Fibroblast of the aortic adventitia (primary cell): Measurements from ENCODE around the gene NDUFAF2. TPM values are rescaled to one million over a fixed set of nuclear protein-coding genes. Genes with fewer than 3 reads are reported as not detected.

Experiments
- DNase-seq: peaks from one replicate; pipeline ENCODE4 v3.0.0-alpha.2; 2010; ENCODE audit warnings: low read depth
- H3K4me3 ChIP-seq: 2 replicates; pipeline ENCODE4 v1.5.1; 2011; ENCODE audit warnings: low read depth, mild to moderate bottlenecking, control low read depth, low read length, moderate library complexity
- total RNA-seq: library from RNA; depleted of rRNA; stranded (reverse); fragments of >200 nt; gene quantifications from 2 replicates; pipeline ENCODE4 v1.2.3, GENCODE V29; 2012; ENCODE audit warnings: low replicate concordance
- TF ChIP-seq, protein P1 (sequence below): IDR thresholded peaks from 2 replicates; pipeline ENCODE4 v1.5.1; 2011; ENCODE audit warnings: mild to moderate bottlenecking, low read length, control low read depth, inconsistent platforms; ENCODE audit not compliant: insufficient read depth

NDUFAF2 gene
- total RNA-seq, 1 donor, result 50.8 TPM

DNA sequence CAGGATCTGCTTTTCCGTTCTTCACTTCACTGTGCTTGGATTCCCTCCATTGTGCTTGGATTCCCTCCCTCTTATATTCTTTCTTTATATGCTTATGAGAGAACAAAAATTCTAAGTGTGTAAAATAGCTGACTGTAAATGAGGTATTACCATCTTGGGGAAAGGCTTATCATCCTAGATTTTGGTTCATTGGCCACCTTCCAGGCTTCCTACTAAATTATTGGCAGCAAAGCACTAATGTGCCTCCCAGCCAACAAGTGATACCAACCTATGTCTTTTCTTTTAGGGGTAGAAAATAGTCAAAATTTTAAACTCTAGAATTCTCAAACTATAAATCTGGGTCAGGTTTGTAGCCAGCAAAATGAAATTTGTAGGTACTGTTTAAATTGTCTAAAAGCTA, 52.7 kb downstream of the NDUFAF2 start:
- peak; percentile 48 for DNase-seq
- no peak overlapping the region for H3K4me3 ChIP-seq
- TF ChIP-seq, protein P1, sequence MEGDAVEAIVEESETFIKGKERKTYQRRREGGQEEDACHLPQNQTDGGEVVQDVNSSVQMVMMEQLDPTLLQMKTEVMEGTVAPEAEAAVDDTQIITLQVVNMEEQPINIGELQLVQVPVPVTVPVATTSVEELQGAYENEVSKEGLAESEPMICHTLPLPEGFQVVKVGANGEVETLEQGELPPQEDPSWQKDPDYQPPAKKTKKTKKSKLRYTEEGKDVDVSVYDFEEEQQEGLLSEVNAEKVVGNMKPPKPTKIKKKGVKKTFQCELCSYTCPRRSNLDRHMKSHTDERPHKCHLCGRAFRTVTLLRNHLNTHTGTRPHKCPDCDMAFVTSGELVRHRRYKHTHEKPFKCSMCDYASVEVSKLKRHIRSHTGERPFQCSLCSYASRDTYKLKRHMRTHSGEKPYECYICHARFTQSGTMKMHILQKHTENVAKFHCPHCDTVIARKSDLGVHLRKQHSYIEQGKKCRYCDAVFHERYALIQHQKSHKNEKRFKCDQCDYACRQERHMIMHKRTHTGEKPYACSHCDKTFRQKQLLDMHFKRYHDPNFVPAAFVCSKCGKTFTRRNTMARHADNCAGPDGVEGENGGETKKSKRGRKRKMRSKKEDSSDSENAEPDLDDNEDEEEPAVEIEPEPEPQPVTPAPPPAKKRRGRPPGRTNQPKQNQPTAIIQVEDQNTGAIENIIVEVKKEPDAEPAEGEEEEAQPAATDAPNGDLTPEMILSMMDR, result no peak

GRCh38 chr5:61000887-61001286, 55.9 kb downstream of the NDUFAF2 start:
- peak; percentile 86 for DNase-seq
- H3K4me3 ChIP-seq, result no peak overlapping the region
- TF ChIP-seq, protein P1, result no peak

GRCh38 chr5:61001647-61002046, 56.6 kb downstream of the NDUFAF2 start:
- H3K4me3 ChIP-seq, result no peak overlapping the region
- DNase-seq, result no peak
- TF ChIP-seq, protein P1, result no peak

DNA sequence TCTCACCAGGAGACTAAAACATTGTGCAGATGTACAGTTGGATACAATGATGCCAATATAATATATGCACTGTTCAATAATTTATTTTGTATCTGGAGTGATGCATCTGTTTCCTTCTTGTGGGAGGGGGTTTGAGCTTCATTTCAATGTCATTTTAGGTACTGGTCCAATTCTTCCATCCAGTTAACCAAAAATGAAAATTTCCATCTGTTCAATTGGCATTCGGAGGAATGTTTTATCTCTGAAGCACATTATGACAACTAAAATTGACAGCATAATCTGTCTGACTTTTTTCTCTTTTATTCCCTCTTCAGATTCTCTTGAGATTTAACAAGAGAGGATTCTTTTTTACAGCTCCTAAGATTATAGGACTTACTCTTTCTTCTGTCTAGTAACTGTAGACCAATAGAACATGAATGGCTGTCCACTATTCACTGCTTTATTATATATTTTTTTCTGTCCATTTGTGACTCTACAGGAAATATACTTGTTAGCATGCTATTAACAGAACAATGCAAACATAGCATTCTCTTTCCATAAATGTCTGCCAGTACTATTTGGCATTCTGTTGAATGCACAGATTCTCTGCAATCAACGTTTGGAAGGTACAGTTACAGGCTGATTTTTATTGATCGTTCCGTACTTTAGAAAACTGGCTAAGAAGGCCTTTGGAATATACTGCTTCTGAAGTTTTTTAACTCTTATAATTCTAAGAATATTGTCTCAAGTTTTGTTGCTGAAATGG, 57.8 kb downstream of the NDUFAF2 start:
- TF ChIP-seq, protein P1, result no peak
- H3K4me3 ChIP-seq, result no peak overlapping the region
- no peak for DNase-seq

DNA sequence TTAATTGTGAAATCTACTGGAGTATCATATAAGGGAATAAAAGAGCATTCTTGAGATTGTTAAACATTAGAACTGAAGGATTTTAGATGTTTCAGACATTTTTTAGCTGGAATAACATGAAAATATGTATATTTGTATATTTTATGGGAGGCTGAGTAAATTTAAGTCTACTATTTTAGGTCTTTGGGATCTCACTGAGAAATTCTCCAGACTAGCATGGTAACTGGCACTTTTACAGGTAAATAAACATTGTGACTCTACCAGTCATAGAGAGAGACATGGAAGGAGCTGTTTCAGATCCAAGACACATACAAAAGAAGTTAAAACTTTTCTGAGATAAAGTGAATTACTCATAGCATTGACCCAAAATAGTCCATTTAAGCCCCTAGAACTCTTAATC, 59.4 kb downstream of the NDUFAF2 start:
- TF ChIP-seq, protein P1, result no peak
- no peak overlapping the region for H3K4me3 ChIP-seq
- peak; percentile 71 for DNase-seq

GRCh38 chr5:61009907-61010306, 64.9 kb downstream of the NDUFAF2 start:
- TF ChIP-seq, protein P1, result no peak
- H3K4me3 ChIP-seq, result no peak overlapping the region
- DNase-seq, result no peak
